K562 (cell line): ENCODE measurements around the gene GAL3ST3. TPM values are rescaled to one million over a fixed set of nuclear protein-coding genes. Genes with fewer than 3 reads are reported as not detected.

Experiments used
- ATAC-seq: fragments of 200-7000 bp; cut with Tn5 transposase; 3 replicates; pipeline ENCODE4 v1.9.1; 2020; ENCODE audit warnings: moderate library complexity
- BruUV-seq: library from RNA; stranded (reverse); fragments of 400-500 nt; replicated peaks from 2 replicates; lab custom pipeline; 2021; lab: Mats Ljungman, UMichigan
- CTCF ChIA-PET: fragments of 300-600 bp; formaldehyde crosslinking; extraction: SDS; loops from one replicate; lab custom pipeline; 2021; ENCODE audit warnings: low intra/inter-chr PET ratio; lab: Yijun Ruan, JAX
- POLR2A ChIA-PET: fragments of 300-600, 350-650 bp; sonication (Branson Sonifier 250); formaldehyde crosslinking; extraction: SDS; loops from one replicate; lab custom pipeline; 2021; ENCODE audit warnings: antibody characterized with exemption, inconsistent platforms; lab: Yijun Ruan, JAX
- DNase-seq, 4 experiments: peaks; one replicate each; pipeline versions ENCODE4 v3.0.0 to v3.0.0-alpha.2; 2011 to 2018; ENCODE audit warnings: low spot score in 3 of 4, mixed read lengths in 3 of 4; ENCODE audit errors: extremely low read depth in 1 of 4
- FAIRE-seq: peaks from 2 replicates; lab custom pipeline; 2011; peaks lifted over from hg19 to GRCh38; lab: Jason Lieb, UNC
- H2AFZ ChIP-seq: 2 replicates; pipeline ENCODE4 v1.6.0; 2011; ENCODE audit warnings: low read depth, low read length, control low read depth, inconsistent platforms
- H3K27ac ChIP-seq: fragments of 200-600 bp; 3 replicates; pipeline ENCODE4 v1.8.0; 2011; ENCODE audit warnings: low read depth, mild to moderate bottlenecking, control low read depth, inconsistent platforms, low read length, moderate library complexity, mixed read lengths; ENCODE audit errors: extremely low read depth
- H3K27me3 ChIP-seq, 2 experiments: fragments of 300-600 bp in 1 of 2; 2 replicates in 1 of 2; 3 replicates in 1 of 2; pipeline versions ENCODE4 v1.6.0 to v1.8.0; 2011; ENCODE audit warnings: inconsistent platforms in 2 of 2, low read length in 2 of 2, mild to moderate bottlenecking in 1 of 2, mixed read lengths in 1 of 2, moderate library complexity in 1 of 2; ENCODE audit not compliant: control insufficient read depth in 2 of 2, insufficient read depth in 2 of 2
- H3K36me3 ChIP-seq: fragments of 300-600 bp; 3 replicates; pipeline ENCODE4 v1.8.0; 2011; ENCODE audit warnings: mild to moderate bottlenecking, low read length, inconsistent platforms; ENCODE audit not compliant: control insufficient read depth, insufficient read depth
- H3K4me1 ChIP-seq, 2 experiments: fragments of 200-600 bp in 1 of 2; replicated peaks in 1 of 2; 2 replicates in 1 of 2; 3 replicates in 1 of 2; pipeline versions ENCODE4 v1.5.1 to v1.8.0; 2011; ENCODE audit warnings: inconsistent platforms in 2 of 2, low read length in 2 of 2, mild to moderate bottlenecking in 1 of 2, mixed read lengths in 1 of 2, moderate library complexity in 1 of 2; ENCODE audit not compliant: control insufficient read depth in 2 of 2, insufficient read depth in 2 of 2
- H3K4me2 ChIP-seq: 2 replicates; pipeline ENCODE4 v1.6.1; 2011; ENCODE audit warnings: low read length, control low read depth, inconsistent platforms, mixed read lengths; ENCODE audit not compliant: insufficient read depth
- H3K4me3 ChIP-seq: fragments of 200-600 bp; sonication (generic), shearing (Covaris generic); 2 replicates; pipeline ENCODE4 v1.5.1; 2016; ENCODE audit warnings: control low read depth, inconsistent platforms
- H3K79me2 ChIP-seq: fragments of 200-600 bp; 3 replicates; pipeline ENCODE4 v1.8.0; 2011; ENCODE audit warnings: low read length, inconsistent platforms; ENCODE audit not compliant: control insufficient read depth, insufficient read depth
- H3K9ac ChIP-seq, 2 experiments: 2 replicates each; pipeline versions ENCODE4 v1.6.0 to v1.6.1; 2011; ENCODE audit warnings: low read depth in 2 of 2, low read length in 2 of 2, control low read depth in 1 of 2, inconsistent platforms in 1 of 2, mild to moderate bottlenecking in 1 of 2, mixed read lengths in 1 of 2; ENCODE audit not compliant: insufficient read depth in 1 of 2
- H3K9me1 ChIP-seq: one replicate; pipeline ENCODE4 v1.6.0; 2011; ENCODE audit warnings: inconsistent platforms, mild to moderate bottlenecking, low read length, moderate library complexity; ENCODE audit not compliant: control insufficient read depth, insufficient read depth
- H3K9me3 ChIP-seq: replicated peaks from 2 replicates; pipeline ENCODE4 v1.5.1; 2011; ENCODE audit warnings: low read depth, low read length, inconsistent platforms; ENCODE audit not compliant: control insufficient read depth, insufficient read depth
- H4K20me1 ChIP-seq: replicated peaks from 2 replicates; pipeline ENCODE4 v1.6.1; 2011; ENCODE audit warnings: low read length, inconsistent platforms, mixed read lengths; ENCODE audit not compliant: control insufficient read depth, insufficient read depth
- FOXJ3 ChIP-seq: sonication (generic); formaldehyde crosslinking; IDR thresholded peaks from 2 replicates; pipeline ENCODE4 v1.4.0; 2020; ENCODE audit warnings: mild to moderate bottlenecking, missing genetic modification reagents
- MGA ChIP-seq: fragments of 450-650 bp; IDR thresholded peaks from 2 replicates; pipeline ENCODE4 v1.6.1; 2016; ENCODE audit warnings: mild to moderate bottlenecking, moderate library complexity
- NR2F6 ChIP-seq: fragments of 450-650 bp; formaldehyde crosslinking; IDR thresholded peaks from 2 replicates; pipeline ENCODE4 v1.4.0; 2020; ENCODE audit warnings: mild to moderate bottlenecking
- PPARD ChIP-seq: fragments of 250-450 bp; sonication (Bioruptor Pico); IDR thresholded peaks from 2 replicates; pipeline ENCODE4 v1.8.0; 2022; ENCODE audit warnings: inconsistent platforms, mild to moderate bottlenecking, moderate library complexity
- SETDB1 ChIP-seq: IDR thresholded peaks from one replicate; pipeline ENCODE4 v1.6.1; 2012; ENCODE audit warnings: low read length, control low read depth, inconsistent platforms
- YBX1 ChIP-seq: fragments of 450-650 bp; IDR thresholded peaks from 2 replicates; pipeline ENCODE4 v1.7.1; 2016; ENCODE audit warnings: mild to moderate bottlenecking
- ZBED1 ChIP-seq: IDR thresholded peaks from 2 replicates; pipeline ENCODE4 v1.6.1; 2014
- ZKSCAN3 ChIP-seq: fragments of 250-450 bp; sonication (Bioruptor Pico); IDR thresholded peaks from 2 replicates; pipeline ENCODE4 v1.4.0; 2020
- ZNF146 ChIP-seq: IDR thresholded peaks from one replicate; pipeline ENCODE4 v1.6.1; 2018; ENCODE audit warnings: missing compliant biosample characterization; ENCODE audit not compliant: unreplicated experiment
- ZNF253 ChIP-seq: fragments of 250-450 bp; sonication (Bioruptor Pico); conservative IDR thresholded peaks from 2 replicates; pipeline ENCODE4 v1.6.1; 2021; ENCODE audit warnings: mild to moderate bottlenecking
- WGBS: fragments of 100-300 bp; shearing (Covaris generic); methylation state at CpG from one replicate; pipeline ENCODE4 v1.1.6; 2016; ENCODE audit warnings: low coverage, mixed read lengths; ENCODE audit not compliant: insufficient coverage; ENCODE audit errors: missing lambda C conversion rate; 5-methylcytosine and 5-hydroxymethylcytosine counted together
- in situ Hi-C: fragments of 300-500 bp; cut with MboI; formaldehyde crosslinking; loops from 4 replicates; pipeline ENCODE4 v1.15.0; 2018; ENCODE audit warnings: inconsistent platforms, mixed read lengths
- intact Hi-C: fragments of 100-400 bp; cut with micrococcal nuclease; formaldehyde crosslinking; loops from 2 replicates; pipeline ENCODE4 v1.14.2; 2022
- polyA plus RNA-seq, 8 experiments: library from polyadenylated mRNA; depleted of rRNA in 4 of 8; stranded (reverse) in 5 of 8; unstranded in 3 of 8; fragments of >200 nt; fragmentation: Nextera tagmentation in 2 of 8; fragmentation: Illumina TruSeq in 1 of 8; extraction: Ambion mirVana in 2 of 8; extraction: Trizol in 1 of 8; gene quantifications; 2 replicates each; pipeline versions ENCODE4 v1.2.1 to v1.2.3, GENCODE V29; 2011 to 2014; ENCODE audit warnings: inconsistent platforms in 1 of 8, missing spikeins in 1 of 8
- total RNA-seq, 7 experiments: library from RNA; depleted of rRNA in 6 of 7; stranded (reverse); fragments of >200 nt in 6 of 7; fragmentation: Illumina TruSeq in 2 of 7; extraction: Trizol in 2 of 7; gene quantifications; 2 replicates each; pipeline versions ENCODE4 v1.2.1 to v1.2.3, GENCODE V29; 2011 to 2021; ENCODE audit warnings: low replicate concordance in 1 of 7

The GAL3ST3 gene
- total and polyA plus RNA-seq, 9 of the 15 experiments (the other 6 are each of a cell fraction or from before 2014, with no cell fraction given), result not detected

GRCh38 chr11:66046901-66047300 is 2.1 kb downstream of the GAL3ST3 start:
- DNase-seq (no peak), ATAC-seq (no peak), FAIRE-seq (no peak)
- Histone ChIP-seq H3K4me3 (no peak overlapping the region), H3K4me1 (peaks cover 11 to 23% of the 10 kb centered on the region in 2 experiments), H2AFZ (no peak overlapping the region), H3K27me3 (no peaks in the 10 kb centered on the region), H3K27ac (no peak overlapping the region), H3K9me3 (no peaks in the 10 kb centered on the region), H3K9ac (no peak overlapping the region), H3K36me3 (no peaks in the 10 kb centered on the region), H3K4me2 (no peak overlapping the region), H3K79me2 (peaks cover 4% of the 10 kb centered on the region; the same call in 2 of the 3 replicates), H4K20me1 (no peaks in the 10 kb centered on the region), H3K9me1 (no peaks in the 10 kb centered on the region)
- in situ Hi-C loops, result no loop called here
- intact Hi-C loops, result no loop called here
- ChIA-PET CTCF (no interaction called here), POLR2A (no interaction called here)
- WGBS, result 25% methylated on average over 3 of the region's 3 CpGs
- BruUV-seq, result no TSS peak
- no peak for TF ChIP-seq ZKSCAN3 (CRISPR knock-in tag)
- TF ChIP-seq SETDB1, result no peak
- TF ChIP-seq ZNF146 (CRISPR knock-in tag), result no peak
- TF ChIP-seq ZBED1, result no peak
- no peak for TF ChIP-seq MGA
- TF ChIP-seq YBX1, result no peak
- no peak for TF ChIP-seq PPARD (CRISPR knock-in tag)
- no peak for TF ChIP-seq FOXJ3 (CRISPR knock-in tag)
- TF ChIP-seq NR2F6 (CRISPR knock-in tag), result no peak
- TF ChIP-seq ZNF253 (CRISPR knock-in tag), result no peak
